GM18907 (cell line): Measurements from ENCODE around the gene RIGI.
"Not testable (repeated sequence)": the region's sequence is repeated elsewhere in the genome, so short reads cannot be mapped to it uniquely, and the experiment has no call there.

Experiments
- ATAC-seq: cut with Tn5 transposase; IDR thresholded peaks from one replicate; pipeline ENCODE4 v1.9.1; 2021; ENCODE audit warnings: mild to moderate bottlenecking, moderate library complexity; ENCODE audit not compliant: unreplicated experiment

The RIGI gene

DNA sequence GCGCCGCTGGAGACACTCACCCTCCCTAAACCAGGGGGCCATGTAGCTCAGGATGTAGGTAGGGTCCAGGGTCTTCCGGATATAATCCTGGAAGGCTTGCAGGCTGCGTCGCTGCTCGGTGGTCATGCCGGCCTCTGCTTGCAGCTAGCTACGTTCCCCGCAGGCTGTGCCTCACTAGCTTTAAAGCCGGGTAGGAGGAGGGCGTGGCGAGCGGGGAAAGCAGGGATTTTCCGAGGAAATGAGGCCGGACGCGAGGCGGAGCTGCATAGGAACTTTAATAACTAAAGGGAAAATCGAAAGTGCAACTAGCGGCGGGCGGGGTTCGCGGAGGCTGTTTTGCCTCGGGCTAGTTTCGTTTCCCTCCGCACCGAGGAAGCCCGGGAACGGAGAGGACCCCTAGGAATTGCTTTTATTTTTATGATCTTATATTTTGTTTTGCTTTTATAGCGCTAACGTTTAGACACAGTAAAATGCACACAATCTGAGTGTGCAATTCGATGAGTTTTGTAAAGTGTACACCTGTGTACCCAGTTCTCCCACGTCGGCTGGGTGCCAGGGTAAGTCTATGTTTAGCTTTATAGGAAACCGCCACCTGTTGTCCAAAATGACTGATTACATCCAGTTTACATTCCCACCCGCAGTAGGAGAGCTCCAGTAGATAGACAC lies at the start of gene RIGI:
TSS of gene RIGI (minus strand) at position 156 of the 666 bp plus-strand sequence. CDS start at position 126, 30 bp downstream.
- ATAC-seq, result peak; percentile 86

DNA sequence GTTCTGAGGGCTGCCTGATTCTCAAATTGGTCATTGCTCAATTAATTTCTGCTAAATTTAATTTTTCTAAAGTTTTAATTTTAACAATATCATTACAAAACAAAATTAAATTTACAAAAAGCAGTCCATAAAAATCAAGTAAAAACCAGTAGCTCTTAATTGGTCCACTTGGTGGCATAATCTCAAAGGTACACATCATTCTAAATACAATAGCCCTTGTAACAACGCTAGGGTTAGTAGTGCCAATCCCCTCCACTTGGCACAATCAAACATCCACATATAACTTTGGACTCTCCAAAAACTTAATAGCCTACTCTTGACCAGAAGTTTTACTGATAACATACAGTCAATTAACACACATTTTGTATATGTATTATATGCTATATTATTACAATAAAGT lies 48.9 kb upstream of the RIGI start:
- no peak for ATAC-seq

DNA sequence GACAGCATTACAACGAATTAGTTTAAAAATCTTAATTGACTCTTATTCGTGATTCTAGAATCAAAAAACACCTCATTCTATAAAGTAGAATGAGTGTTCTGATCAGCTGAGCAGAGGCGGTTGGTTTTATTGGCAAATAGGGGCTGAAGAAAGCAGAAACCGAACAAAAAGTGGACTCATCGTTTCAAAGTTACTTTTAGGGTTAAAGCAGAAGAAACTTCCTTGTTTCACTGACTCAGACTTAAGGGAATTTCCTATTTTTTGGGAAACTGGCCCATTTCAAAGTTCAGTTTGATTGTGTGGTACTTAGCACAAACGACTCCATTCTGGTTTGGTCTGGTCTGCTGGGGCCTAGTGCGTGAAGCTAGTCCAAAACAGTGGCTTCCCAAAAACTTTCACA lies 47.8 kb upstream of the RIGI start:
- ATAC-seq, result no peak

DNA sequence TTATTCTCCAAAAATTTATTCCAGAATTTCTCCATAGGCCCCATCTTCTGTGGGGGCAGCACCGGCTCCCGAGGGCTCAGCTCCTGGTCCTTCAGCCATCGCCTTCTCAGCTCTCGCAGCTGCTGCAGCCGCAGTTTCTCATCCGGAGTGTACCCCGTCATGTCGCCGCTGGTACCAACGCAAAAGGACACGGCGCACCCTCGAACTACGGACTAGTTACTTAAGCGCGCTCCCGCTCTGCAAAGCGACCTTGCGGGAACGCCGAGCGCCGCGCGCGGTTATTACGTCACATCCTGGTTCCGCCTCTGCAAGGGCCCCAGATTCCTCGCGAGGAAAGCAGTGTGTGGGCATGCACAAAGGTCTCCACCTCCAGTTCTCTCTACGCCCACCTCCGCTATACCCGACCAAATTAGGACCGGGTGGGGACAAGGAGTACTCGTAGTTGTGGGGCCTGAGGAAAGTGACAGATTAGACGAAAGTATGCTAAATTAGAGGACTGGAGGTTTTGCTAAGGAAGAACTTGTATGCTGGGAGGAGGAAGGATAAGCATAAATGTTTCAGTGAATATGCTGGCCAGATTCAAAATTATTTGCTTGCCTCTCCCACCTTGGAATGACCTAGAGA lies 47.0 kb upstream of the RIGI start, which contains the start of gene NDUFB6:
TSS of gene NDUFB6 (minus strand) at position 260 of the 624 bp plus-strand sequence. CDS start at position 161, 99 bp downstream.
- ATAC-seq, result peak; percentile 91

DNA sequence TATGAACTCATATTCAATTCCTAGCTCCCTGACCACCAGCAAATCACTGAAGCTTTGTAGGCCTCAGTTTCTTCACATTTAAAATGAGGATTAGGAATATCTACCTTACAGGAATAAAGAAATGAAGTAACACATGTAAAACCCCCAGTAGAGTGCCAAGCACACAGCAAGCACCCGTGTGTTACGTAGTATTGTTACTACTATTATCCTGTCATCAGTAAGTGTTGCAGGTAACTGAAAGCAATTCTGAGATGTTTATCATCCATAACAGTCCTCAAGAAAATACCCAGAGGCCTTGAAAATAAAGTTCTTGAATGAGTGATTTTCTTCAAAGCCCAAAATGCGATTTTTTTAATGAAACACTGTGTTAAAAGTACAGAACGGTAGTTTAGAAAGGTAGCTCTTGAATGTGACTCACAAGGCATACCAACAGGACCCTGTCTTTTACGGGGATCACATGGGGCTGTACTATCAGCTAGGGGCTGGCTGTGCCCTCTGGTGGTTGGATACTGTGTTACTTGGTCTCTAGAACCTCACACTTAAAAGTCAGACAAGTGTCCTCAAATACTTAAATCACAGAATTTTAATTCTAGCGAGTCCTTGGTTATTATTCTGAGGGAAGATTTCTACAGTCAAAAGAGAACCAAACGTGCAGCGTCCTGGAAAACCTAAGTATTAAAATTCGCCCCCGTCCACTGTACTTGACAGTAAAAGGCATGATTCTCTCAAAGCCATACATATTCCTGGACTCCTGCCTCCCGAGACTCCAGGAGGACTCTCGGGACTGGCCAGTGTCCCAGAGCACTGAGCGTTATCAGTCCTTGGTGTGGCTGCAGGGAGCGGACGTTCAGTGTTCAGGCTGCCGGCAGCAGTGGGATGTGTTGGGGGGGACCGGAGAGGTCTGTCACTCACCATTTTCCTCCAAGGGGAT lies 46.2 kb upstream of the RIGI start:
- peak; percentile 93 for ATAC-seq

DNA sequence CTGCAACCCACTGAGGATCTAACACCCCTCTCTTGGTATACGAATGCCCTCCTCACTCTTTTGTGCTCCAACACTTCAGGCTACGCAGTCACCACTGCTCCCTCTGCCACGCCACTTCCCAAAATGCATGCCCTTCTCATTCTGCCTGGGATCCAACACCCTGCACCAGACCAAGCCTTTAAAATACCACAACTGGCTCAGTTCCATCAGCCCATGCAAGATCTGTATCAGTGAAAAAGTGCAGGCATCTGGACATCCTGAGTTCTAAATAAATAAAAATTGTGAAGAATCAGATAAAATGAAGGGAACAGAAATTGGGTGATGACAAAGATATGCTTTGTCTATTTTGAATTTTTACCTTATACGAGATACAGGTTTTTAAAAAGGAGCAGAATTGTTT lies 44.3 kb upstream of the RIGI start:
- no peak for ATAC-seq

DNA sequence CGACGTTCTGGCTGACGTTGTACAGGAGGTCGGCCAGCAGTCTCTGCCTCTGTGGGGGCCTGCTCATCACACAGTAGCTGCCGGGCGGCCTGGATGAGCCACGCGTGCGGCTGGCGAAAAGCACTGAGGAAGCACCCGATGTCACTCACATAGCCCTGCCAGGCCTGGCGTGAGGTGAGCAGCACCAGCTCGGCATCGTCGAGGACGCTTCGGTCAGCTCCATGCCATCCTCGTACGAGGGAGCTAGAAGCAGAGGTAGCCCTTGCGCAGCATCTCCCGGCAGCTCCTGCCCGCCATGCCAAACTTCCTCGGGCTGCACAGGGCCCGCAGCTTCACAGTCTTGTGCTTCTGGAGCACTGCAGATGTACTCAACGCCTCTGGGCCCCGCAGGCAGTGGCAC lies 40.8 kb upstream of the RIGI start:
- no peak for ATAC-seq

DNA sequence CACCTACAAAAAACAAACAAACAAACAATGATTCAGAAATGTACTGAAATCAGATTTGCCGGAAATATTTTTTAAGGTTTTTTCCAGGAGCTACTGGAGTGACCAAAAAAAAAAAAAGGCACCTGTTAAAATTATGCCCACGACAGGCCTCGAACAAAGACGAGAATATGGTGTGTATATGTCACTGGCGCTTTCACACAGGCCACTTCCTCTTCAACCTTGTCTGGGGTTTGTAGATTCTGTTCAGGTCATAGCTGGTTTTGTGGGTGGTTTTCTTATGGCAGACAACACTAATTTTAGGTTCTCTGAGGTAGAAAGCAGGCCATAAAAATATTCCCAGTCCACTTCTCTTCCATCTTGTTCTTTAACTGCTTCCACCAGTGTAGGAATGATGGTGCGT lies 40.0 kb upstream of the RIGI start:
- no peak for ATAC-seq

DNA sequence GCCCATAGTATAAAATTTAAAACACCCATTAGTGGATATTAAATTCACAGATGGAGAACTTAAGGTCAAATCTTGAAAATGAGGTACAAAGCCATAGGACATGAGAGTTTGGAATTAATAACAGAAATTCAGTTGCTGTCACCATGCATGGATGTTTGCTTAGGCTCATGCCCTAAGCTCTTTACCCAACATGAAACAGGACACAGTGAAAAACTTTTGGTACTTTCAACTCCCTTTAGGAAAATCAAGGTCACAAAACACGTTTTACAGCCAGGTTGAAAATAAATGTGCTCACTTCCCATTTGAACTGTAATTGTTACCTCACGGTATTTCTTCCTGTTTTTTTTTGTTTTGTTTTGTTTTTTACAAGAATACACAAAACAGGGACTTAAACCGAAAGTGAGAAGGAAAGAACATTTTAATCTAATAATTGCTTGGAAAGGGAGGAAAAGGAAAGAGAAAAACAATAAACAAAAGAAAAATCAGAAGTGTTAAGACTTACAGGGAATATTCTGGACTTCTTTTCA lies 32.5 kb upstream of the RIGI start:
- no peak for ATAC-seq

DNA sequence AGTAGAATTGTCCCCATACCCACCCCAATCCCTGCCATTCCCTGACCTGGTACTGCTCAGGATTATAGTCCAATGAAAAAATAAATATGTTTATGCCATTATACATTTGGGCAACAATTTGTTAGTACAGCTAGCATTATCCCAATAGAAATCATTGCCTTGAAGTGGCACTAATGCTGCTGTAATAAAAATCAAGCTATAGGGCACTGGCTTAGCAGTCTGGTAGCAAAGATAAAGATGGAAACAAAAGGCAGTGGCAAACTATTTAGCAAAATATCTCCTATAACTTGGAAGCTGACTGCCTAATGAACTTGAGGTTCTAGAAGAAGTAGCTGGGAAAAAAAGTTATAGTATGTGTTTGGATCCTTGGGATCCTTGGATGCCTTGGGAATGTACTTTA lies 28.6 kb upstream of the RIGI start:
- ATAC-seq, result no peak

DNA sequence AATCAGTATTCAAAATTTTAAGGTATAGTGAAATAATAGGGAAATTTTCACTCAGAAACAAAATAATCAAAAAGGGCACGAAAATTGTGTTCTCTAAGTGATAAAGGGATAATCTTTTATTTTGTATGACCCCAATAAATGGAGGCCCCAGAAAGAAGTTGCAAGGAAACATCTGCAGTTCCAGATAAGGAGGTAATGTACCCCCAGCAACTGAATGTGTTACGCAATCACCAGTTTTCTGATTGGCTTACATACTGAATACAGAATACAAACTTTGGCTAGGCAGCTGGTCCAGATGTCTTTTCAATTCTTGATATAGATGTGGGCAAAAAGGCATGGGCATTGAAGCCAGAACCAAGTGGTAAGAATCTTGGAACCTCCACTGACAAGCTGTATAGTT lies 28.1 kb upstream of the RIGI start:
- ATAC-seq, result no peak

DNA sequence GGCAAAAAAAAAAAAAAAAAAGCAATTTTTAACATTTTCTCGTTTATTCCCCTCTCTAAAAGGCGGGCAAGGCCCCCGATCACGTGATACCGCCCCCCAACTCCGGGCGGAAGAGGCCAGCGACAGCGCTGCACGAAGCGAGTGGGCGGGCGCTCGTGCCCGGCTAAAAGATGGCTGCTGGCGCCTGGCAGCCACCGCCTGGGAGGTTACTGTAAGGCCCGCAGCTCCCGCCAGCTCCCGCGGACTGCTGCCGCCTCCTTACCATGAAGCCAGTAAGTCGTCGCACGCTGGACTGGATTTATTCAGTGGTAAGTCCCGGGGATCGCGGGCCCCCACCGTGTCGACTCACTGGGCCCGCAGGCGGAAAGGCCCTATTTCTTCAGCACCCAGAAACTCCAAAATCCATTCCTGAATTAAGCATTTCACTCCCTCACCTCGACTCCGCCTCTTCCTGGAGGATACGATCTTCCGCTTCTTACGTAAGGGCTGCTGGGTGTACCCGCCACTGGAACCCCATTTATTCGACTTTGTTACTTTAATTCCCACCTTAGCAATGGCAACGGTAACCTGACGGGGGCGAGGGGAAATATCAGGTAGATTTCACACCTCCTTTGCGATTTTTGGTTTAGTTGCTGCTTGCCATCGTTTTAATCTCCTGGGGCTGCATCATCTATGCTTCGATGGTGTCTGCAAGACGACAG lies 26.3 kb upstream of the RIGI start, which contains the start of the genes SMIM27 and TOPORS:
TSS of gene SMIM27 (plus strand) at position 156 of the 701 bp plus-strand sequence. CDS start at position 264, 108 bp downstream.
TSS of gene TOPORS (minus strand) at position 415 of the 701 bp plus-strand sequence. CDS start at position 265, 150 bp downstream.
- peak; percentile 81 for ATAC-seq

DNA sequence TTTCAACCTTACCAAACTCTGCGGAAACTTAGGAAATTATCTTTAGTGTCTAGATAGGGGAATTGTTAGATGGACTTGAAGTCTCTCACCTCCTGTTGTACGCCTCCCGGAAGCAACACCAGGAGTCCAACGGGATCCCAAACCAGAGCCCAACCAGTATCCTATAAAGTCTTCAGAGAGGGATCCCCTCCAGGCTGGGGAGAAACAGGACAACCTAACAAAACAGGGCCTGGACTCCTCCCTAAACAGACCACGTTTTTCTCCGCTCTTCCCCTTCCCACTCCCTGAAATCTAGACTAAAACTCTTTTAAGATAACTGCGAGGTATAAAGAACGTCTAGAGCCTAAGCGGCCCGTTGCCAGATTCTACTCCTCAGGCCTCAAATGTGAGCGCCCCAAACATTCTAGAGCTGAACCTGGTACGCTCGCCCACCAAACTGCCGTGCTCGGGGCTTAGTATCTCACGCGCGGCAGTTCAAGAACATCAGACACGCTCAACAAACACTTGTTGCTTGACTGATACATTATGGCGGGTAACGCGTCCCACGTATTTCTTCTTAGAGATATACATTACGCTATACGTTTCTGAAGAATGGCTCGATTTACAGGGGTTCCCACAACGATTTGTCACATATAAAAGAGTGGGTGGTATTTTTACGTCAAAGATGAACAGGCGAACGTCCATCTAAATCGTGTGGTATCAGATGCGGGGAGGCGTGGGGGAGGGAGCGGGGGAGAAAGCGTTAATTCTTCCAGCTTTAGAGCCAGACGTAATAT lies 25.5 kb upstream of the RIGI start:
- ATAC-seq, result peak; percentile 5

DNA sequence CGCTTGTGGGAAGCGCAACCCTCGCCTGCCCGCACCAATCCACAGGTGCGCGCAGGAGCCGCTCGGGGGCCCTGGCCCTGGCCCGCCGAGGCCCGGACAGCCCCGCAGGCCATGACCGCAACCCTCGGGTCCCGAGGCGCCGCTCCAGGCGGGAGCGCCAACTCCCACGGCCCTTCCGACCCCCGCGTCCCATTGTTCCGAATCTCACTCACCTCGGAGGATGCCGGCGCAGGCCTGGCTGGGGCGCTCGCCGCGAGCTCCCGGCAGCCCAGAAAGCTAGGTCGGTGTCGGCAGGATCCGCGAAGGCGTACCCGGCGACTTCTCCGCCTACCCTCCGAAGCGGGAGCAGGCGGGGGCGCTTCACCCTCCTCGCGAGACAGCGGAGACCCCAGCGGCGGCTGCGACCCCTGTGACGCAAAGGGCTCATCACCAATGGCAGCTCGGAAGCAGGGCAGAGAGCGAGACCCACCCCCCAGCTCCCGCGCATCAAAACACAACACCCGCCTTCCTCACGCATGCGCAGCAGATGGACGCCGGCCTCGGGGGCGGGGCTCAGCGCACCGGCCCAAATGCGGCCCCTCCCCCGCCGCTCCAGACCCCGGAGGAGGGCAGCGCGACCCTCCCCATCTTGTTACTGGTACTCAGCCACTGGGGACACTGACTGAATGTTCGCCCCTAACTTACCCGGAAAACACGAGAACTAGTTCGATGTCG lies 24.7 kb upstream of the RIGI start:
- ATAC-seq, result peak; percentile 76

DNA sequence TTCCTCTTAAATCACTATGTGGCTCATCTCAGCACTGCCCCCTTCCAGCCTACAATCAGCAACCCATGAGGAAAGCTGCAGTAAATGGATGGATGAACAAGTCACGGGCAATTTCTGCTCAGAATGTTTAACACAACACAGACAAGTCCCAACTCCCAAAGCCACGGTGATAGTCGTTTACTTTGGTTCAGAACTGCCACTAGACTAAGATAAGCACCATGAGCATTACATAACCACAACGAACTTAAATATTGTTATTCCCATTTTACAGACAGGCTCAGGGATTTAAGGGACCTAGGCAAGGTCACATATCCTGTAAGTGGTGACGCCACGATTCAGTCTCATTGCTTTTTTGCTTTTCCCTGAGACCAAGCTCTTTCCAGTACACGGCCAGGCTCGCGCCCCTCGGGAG lies 24.2 kb upstream of the RIGI start:
- no peak for ATAC-seq

DNA sequence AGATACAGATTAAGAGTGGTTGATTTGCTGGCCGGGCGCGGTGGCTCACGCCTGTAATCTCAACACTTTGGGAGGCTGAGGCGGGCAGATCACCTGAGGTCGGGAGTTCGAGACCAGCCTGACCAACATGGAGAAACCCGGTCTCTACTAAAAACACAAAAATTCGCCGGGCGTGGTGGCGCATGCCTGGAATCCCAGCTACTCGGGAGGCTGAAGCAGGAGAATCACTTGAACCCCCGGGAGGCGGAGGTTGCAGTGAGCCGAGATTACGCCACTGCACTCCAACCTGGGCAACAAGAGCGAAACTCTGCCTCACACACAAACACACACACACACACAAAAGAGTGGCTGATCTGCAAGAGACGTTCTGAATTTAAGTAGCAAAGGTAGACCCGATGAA lies 22.2 kb upstream of the RIGI start:
- not testable (repeated sequence) for ATAC-seq

DNA sequence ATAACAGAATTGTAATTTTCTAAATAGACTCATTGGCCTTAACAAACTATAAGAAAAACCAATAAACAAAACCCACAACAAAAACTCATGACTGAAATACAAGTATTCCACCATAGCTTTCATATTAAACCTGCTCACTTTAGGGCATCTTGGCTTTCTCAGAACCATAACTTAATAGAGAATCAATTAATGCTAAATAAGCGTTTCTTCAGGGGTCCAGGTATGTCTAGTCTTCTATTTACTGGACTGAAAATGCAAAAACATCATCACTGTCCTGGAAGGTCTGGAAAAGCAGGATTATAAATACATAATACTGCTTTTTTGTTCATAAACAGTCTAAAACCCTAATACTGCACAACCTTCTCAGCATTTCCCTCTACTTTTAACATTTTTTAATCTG lies 19.9 kb upstream of the RIGI start:
- no peak for ATAC-seq

DNA sequence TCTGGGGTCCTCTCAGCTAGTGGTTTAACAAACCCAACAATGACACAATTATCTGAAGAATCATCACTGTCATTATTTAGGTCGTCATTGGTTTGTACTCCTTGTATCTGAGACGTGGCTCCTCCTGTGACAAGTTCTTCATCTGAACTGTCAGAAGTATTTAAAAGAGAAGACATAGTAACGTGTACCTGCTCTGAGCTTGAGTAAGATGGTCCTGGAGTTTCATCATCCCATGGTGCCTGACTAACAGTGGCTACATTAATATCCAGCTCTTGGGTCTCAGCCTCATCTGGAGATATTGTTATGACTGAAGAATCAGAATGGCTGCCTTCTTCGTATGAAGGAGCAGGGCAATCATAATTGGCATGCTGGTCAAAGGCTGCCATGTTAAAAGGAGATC lies 17.1 kb upstream of the RIGI start:
- no peak for ATAC-seq

DNA sequence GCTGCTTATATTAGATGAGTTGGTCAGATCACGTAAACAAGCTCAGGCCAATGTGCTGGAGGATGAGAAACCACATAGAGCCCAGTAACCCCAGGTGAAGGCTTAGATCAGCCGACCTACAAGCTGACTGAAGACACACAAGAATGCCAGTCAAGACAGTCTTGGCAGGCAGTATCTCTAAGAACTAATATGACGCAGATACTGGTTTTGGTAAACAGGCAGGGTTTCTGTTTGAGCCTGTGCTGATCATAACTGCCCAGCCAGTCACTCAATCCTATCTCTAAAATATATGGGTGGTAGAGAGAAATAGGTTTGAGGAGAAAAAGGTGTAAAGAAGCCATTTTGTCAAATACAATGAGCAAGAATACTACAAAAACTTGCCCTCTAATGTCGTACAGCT lies 7.8 kb upstream of the RIGI start:
- ATAC-seq, result no peak
